GM10248 (cell line): Measurements from ENCODE around the gene APMAP.

Experiments
- CTCF ChIA-PET: fragments of 300-600 bp; sonication (Branson Sonifier 250); formaldehyde crosslinking; extraction: SDS; loops from one replicate; lab custom pipeline; 2021; ENCODE audit warnings: antibody characterized with exemption; lab: Yijun Ruan, JAX
- POLR2A ChIA-PET: fragments of 350-650 bp; sonication (Branson Sonifier 250); formaldehyde crosslinking; extraction: SDS; loops from one replicate; lab custom pipeline; 2020; ENCODE audit warnings: antibody characterized with exemption; lab: Yijun Ruan, JAX
- DNase-seq: peaks from one replicate; pipeline ENCODE4 v3.0.0; 2012; ENCODE audit errors: extremely low spot score
- TF ChIP-seq, protein P1 (sequence below): IDR thresholded peaks from 2 replicates; pipeline ENCODE4 v1.5.1; 2012; ENCODE audit warnings: mild to moderate bottlenecking, low read depth; ENCODE audit errors: extremely low read depth, missing control alignments, control extremely low read depth

The APMAP gene

DNA sequence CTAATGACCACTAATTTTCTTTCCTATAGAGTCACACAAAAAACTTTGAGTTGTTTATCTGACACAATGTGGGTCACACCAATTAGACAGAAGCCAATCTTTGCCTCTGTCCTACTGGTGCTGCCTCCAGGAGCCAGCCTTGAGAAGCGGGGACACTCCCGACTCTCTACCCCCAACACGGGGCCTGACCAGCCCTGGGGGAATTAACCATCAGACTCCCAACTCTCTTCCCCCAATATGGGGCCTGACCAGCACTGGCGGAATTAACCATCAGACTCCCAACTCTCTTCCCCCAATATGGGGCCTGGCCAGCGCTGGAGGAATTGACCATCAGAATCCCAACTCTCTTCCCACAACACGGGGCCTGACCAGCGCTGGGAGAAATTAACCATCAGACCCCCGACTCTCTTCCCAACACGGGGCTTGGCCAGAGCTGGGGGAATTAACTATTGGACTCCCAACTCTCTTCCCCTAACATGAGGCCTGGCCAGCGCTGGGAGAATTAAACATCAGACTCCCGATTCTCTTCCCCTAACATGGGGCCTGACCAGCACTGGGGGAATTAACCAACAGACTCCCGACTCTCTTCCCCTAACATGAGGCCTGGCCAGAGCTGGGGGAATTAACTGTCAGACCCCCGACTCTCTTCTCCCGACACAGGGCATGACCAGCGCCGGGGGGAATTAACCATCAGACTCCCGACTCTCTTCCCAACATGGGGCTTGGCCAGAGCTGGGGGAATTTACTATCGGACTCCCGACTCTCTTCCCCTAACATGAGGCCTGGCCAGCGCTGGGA, 31.0 kb downstream of the APMAP start:
- CTCF ChIA-PET = interaction anchor here (0.9 to 1.2 kb wide), 3 partner anchors 12 to 17 kb away, joined by 3 to 4 read pairs (median 3); no protein-coding TSS in a partner anchor
- TF ChIP-seq, protein P1, sequence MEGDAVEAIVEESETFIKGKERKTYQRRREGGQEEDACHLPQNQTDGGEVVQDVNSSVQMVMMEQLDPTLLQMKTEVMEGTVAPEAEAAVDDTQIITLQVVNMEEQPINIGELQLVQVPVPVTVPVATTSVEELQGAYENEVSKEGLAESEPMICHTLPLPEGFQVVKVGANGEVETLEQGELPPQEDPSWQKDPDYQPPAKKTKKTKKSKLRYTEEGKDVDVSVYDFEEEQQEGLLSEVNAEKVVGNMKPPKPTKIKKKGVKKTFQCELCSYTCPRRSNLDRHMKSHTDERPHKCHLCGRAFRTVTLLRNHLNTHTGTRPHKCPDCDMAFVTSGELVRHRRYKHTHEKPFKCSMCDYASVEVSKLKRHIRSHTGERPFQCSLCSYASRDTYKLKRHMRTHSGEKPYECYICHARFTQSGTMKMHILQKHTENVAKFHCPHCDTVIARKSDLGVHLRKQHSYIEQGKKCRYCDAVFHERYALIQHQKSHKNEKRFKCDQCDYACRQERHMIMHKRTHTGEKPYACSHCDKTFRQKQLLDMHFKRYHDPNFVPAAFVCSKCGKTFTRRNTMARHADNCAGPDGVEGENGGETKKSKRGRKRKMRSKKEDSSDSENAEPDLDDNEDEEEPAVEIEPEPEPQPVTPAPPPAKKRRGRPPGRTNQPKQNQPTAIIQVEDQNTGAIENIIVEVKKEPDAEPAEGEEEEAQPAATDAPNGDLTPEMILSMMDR = no peak
- POLR2A ChIA-PET = no interaction called here
- DNase-seq = no peak

DNA sequence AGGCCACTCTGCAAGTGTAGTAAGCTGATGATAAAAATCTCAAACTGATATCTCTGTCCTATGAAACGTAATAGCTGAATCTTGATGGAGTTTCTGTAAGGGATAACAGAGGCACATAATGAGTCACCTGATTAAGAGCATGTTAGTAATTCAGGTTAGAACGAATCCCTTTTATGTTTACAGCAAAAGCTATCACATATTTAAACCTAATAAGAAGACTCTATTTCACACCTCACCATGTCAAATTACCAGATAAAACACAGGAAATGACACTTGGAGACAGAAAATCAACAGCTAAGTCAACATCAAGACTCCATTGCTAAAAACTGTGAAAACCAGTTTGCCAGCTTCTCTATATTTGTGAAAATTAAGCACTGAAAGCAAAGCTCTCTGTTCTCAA, 31.7 kb downstream of the APMAP start:
- POLR2A ChIA-PET = no interaction called here
- CTCF ChIA-PET = interaction anchor here (0.9 to 1.2 kb wide), 2 partner anchors 13 to 18 kb away, joined by 3 to 4 read pairs; no protein-coding TSS in a partner anchor
- TF ChIP-seq, protein P1 = no peak
- DNase-seq = no peak

DNA sequence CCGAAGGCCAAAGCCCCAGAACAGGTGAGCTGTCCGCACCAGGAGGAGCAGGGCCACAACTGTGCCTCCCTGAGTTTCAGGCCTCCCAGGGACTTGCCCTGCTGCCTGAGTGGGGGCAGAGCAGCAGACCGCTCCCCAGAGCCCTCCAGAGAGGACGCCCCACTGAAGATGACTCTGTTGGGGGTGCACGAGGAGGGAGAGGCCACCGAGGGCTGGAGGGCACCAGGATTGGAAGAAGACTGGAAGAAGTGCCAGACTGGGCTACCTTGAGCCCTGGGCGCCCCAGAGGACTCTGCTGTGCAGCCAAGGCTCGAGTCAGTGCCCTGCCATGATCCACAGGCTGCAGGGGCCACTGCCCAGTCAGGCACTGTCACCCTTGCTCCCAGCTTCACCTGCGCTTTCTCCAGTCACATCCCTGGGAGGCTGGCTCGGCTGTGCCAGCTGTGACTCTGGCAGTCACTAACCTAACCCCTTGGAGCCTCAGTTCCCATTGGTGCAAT, 32.2 kb downstream of the APMAP start:
- TF ChIP-seq, protein P1 = no peak
- DNase-seq = no peak
- ChIA-PET POLR2A (no interaction called here), CTCF (interaction anchor here (0.9 to 1.2 kb wide), 2 partner anchors 12 to 18 kb away, joined by 3 to 4 read pairs; no protein-coding TSS in a partner anchor)

DNA sequence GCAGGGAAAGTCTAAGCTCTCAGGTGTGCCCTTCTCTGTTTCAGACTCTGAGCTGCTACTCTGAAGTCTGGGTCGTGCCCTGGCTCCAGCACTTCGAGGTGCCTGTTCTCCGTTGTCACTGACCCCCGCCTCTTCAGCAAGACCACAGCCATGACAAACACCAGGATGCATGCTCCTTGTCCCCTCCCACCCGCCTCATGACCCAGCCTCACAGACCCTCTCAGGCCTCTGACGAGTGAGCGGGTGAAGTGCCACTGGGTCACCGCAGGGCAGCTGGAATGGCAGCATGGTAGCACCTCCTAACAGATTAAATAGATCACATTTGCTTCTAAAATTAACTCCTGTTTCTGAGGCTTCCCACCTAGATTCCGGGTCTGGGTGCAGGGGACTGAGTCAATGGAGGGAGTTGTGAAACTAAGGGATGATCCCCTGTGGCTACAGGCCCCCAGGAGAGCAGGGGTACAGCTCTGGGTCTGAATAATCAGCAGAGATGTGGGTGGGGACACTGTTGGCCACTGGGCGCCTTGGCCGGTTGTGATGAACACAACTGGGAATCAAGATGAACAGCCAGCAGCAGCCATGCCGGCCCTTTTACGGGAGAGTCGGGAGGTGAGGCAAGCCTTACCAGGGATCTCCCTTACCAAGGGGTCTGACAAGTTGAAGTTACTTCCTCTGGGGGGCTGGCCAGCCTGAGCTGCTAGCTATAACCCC, 32.8 kb downstream of the APMAP start:
- TF ChIP-seq, protein P1 = no peak
- ChIA-PET CTCF (interaction anchor here (1.2 kb wide), 1 partner anchor 19 kb away, joined by 4 read pairs; no protein-coding TSS in a partner anchor), POLR2A (no interaction called here)
- DNase-seq = no peak

DNA sequence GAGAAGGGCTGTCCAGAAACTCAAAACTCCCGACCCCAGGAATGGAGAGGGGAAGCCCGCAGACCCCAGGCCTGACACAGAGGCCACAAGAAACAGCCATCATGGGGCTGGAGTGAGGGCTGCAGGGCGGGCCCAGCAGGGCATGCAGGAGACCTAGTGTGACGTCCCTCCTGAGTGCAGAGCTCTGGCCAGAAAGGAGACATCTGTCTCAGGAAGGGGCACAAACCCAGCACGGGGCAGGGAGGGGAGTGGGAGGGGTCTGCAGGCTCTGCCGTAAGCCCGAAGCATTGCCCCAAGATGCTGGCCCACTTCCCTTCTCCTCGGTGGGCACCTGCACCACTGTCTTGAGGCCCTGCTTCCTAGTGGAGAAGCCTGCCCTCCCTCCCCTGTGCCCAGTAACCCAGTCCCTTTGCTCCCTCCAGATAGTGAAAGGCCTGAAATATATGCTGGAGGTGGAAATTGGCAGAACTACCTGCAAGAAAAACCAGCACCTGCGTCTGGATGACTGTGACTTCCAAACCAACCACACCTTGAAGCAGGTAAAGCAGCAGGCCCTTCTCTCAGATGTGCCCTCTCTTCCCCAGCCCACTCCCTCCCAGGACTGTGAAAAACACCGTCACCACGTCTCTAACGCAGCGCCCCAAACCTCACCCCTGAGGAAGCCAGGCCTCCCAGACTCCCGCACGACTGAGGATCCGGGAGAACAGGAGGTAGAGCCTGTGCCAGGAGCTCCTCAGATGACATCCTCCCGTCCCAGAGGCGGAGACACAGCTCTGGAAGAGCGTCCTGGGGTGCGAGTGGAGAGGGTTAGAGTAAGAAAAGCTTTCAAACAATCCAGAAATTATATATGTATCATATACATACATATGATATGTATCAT, 33.8 kb downstream of the APMAP start:
- TF ChIP-seq, protein P1 = no peak
- ChIA-PET POLR2A (no interaction called here), CTCF (interaction anchor here (1.0 kb wide), 1 partner anchor 36 kb away, joined by 3 read pairs; no protein-coding TSS in a partner anchor)
- no peak for DNase-seq
